Measurements from ENCODE around the gene KRT16. TPM values are rescaled to one million over a fixed set of nuclear protein-coding genes. Genes with fewer than 3 reads are reported as not detected.
"Not testable (repeated sequence)": the region's sequence is repeated elsewhere in the genome, so short reads cannot be mapped to it uniquely, and the experiment has no call there.

Gene KRT16
- total RNA-seq, 1 donor from 2014 or later, result 31.9 TPM

- Histone ChIP-seq H3K4me1 (peaks cover 0 to 5% of the 10 kb centered on the region in 2 donors), H3K36me3 (no peaks in the 10 kb centered on the region), H3K27me3 (no peaks in the 10 kb centered on the region), H3K4me3 (no peak overlapping the region), H3K9me3 (no peaks in the 10 kb centered on the region), H3K27ac (no peak overlapping the region)
- no peak for TF ChIP-seq CTCF (IDR thresholded peaks at IDR 0.05)
- no peak for DNase-seq (ENCODE audit: low spot score in 2 of 2)
- intact Hi-C loops (cut with DNase I), result no loop called here
Observed at GRCh38 chr17:41578538-41578937, 34.0 kb downstream of the KRT16 start.

- H3K4me1 ChIP-seq; H3K27me3 ChIP-seq; H3K27ac ChIP-seq; H3K4me3 ChIP-seq; intact Hi-C loops (cut with DNase I); H3K9me3 ChIP-seq; H3K36me3 ChIP-seq; DNase-seq (ENCODE audit: low spot score in 2 of 2): not testable (repeated sequence)
Observed at GRCh38 chr17:41576740-41577139, 35.8 kb downstream of the KRT16 start.

GRCh38 chr17:41575336-41575735 lies 37.2 kb downstream of the KRT16 start:
- Histone ChIP-seq H3K9me3 (no peaks in the 10 kb centered on the region), H3K4me3 (no peak overlapping the region), H3K27ac (no peak overlapping the region), H3K36me3 (no peaks in the 10 kb centered on the region), H3K4me1 (peaks cover 0 to 5% of the 10 kb centered on the region in 2 donors), H3K27me3 (no peaks in the 10 kb centered on the region)
- intact Hi-C loops (cut with DNase I), result no loop called here
- no peak for DNase-seq (ENCODE audit: low spot score in 2 of 2)
- no peak for TF ChIP-seq CTCF (IDR thresholded peaks at IDR 0.05)

GRCh38 chr17:41571561-41572434 lies 40.8 kb downstream of the KRT16 start, which contains the start of gene KRT9:
Gene KRT9 (minus strand): TSS chr17:41572059. CDS start chr17:41571992, 67 bp downstream.
- intact Hi-C loops (cut with DNase I), result no loop called here
- no peaks in the 10 kb centered on the region for H3K4me1 ChIP-seq
- H3K27me3 ChIP-seq, result no peaks in the 10 kb centered on the region
- no peaks in the 10 kb centered on the region for H3K9me3 ChIP-seq
- no peak for DNase-seq (ENCODE audit: low spot score in 2 of 2)
- no peaks in the 10 kb centered on the region for H3K36me3 ChIP-seq
- TF ChIP-seq CTCF (IDR thresholded peaks at IDR 0.05), result no peak
- H3K27ac ChIP-seq, result no peak within 1 kb of the TSS
- no peak within 1 kb of the TSS for H3K4me3 ChIP-seq

GRCh38 chr17:41567317-41567716 lies 45.2 kb downstream of the KRT16 start:
- H3K36me3 ChIP-seq, result no peaks in the 10 kb centered on the region
- no peaks in the 10 kb centered on the region for H3K9me3 ChIP-seq
- H3K27me3 ChIP-seq, result no peaks in the 10 kb centered on the region
- intact Hi-C loops (cut with DNase I), result no loop called here
- H3K27ac ChIP-seq, result no peak overlapping the region
- DNase-seq (ENCODE audit: low spot score in 2 of 2), result no peak
- no peak for TF ChIP-seq CTCF (IDR thresholded peaks at IDR 0.05)
- no peak overlapping the region for H3K4me3 ChIP-seq
- no peaks in the 10 kb centered on the region for H3K4me1 ChIP-seq

- no peak for TF ChIP-seq CTCF (IDR thresholded peaks at IDR 0.05)
- H3K27ac ChIP-seq, result no peak overlapping the region
- H3K36me3 ChIP-seq, result no peaks in the 10 kb centered on the region
- no peak overlapping the region for H3K4me3 ChIP-seq
- intact Hi-C loops (cut with DNase I), result no loop called here
- no peak for DNase-seq (ENCODE audit: low spot score in 2 of 2)
- H3K9me3 ChIP-seq, result no peaks in the 10 kb centered on the region
- H3K4me1 ChIP-seq, result no peaks in the 10 kb centered on the region
- H3K27me3 ChIP-seq, result no peaks in the 10 kb centered on the region
Observed at GRCh38 chr17:41565338-41565737, 47.2 kb downstream of the KRT16 start.
